ENCODE data around the gene FAM222B. TPM values are rescaled to one million over a fixed set of nuclear protein-coding genes. Genes with fewer than 3 reads are reported as not detected.
"Not testable (repeated sequence)": the region's sequence is repeated elsewhere in the genome, so short reads cannot be mapped to it uniquely, and the experiment has no call there.

FAM222B gene
- total and polyA plus RNA-seq, 7 experiments from 2014 or later, result 11.8 to 24.4 (median 22.3) TPM

DNA sequence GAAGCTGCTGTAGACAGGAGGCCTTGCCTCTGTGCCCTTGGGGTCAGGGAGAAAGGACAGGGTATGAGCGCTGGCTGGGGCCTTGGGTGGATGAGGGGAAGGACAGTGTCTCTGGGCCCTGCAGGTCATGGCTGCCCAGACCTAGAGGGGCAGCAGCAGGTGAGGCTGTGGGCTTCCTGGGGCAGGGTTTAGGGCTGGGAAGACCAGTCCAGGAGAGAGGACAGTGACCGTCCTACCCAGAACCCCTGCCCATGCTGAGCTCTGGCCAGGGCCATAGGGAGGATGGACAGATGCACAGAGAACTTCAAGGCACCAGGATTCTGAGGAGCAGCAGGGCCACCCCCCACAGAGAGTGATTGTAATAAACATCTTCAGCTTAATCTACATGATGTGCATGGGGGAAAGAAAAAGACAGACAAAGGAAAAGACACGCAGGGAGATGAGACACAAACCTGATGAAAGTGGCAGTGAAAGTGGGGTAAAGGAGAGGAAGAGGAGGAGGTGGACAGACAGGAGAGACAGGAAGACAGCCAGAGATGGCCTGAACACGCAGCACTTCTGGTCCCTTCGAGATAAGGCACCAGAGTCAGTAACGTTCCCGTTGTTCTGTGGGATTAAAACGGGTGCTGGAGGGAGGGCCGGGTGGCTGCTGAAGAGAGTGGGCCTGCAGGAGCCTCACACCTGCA is 37.4 kb upstream of the FAM222B start:
- H3K4me1 ChIP-seq (ENCODE audit: control insufficient read depth in 2 of 2, insufficient read depth in 2 of 2, low read length in 2 of 2), result no peaks in the 10 kb centered on the region
- DNase-seq, result no peak
- Mint-ChIP-seq H3K27me3 (no peaks in the 10 kb centered on the region), H3K27ac (peak overlapping the region in 3 of 9 donors; percentile 56 to 76 (median 68)), H3K9me3 (no peaks in the 10 kb centered on the region), H3K4me3 (no peak overlapping the region), H3K4me1 (peaks cover 0 to 13% (median 5%) of the 10 kb centered on the region in 7 donors), H3K36me3 (peaks cover 10 to 49% (median 25%) of the 10 kb centered on the region in 5 donors)
- no peaks in the 10 kb centered on the region for H3K27me3 ChIP-seq (ENCODE audit: control insufficient read depth in 2 of 2, insufficient read depth in 2 of 2, low read length in 2 of 2)
- no peak for ATAC-seq
- intact Hi-C loops (cut with micrococcal nuclease), result no loop called here
- CTCF ChIA-PET, result interaction anchor here (0.6 to 2.6 kb wide), 3 partner anchors 17 to 124 kb away, joined by 3 to 11 read pairs (median 3); no protein-coding TSS in a partner anchor
- peaks cover 10 to 71% (median 40%) of the 10 kb centered on the region in 3 experiments for H3K36me3 ChIP-seq (ENCODE audit: control insufficient read depth in 2 of 3, insufficient read depth in 3 of 3, low read length in 3 of 3)
- no peak overlapping the region for H3K4me3 ChIP-seq (ENCODE audit: low read length)
- H3K27ac ChIP-seq (ENCODE audit: low read depth, low read length), result no peak overlapping the region
- H3K9me3 ChIP-seq (ENCODE audit: control insufficient read depth in 2 of 3, low read length in 3 of 3), result no peaks in the 10 kb centered on the region
- POLR2A ChIA-PET, result no interaction called here

DNA sequence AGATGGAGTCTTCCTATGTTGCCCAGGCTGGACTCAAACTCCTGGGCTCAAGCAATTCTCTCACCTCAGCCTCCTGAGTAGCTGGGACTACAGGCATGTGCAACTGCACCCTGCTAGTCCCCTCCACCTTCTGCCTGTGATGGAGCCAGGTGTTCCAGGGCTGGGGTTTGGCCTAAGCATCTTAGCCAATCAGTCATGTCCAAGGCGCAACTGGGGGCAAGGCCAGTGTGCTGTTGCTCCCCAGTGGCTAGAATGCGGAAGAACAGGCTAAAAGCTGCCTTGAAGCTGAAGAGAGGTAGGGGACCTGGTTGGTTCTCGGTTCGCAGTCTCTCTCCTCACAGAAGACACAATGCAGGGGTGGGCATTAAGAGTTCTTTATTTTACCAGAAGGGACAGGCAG is 36.4 kb upstream of the FAM222B start:
- Mint-ChIP-seq H3K36me3 (peaks cover 7 to 45% (median 23%) of the 10 kb centered on the region in 5 donors), H3K27ac (peak overlapping the region in 1 of 9 donors; percentile 21), H3K4me3 (no peak overlapping the region), H3K27me3 (no peaks in the 10 kb centered on the region), H3K9me3 (no peaks in the 10 kb centered on the region), H3K4me1 (peaks cover 0 to 9% (median 0%) of the 10 kb centered on the region in 7 donors)
- ATAC-seq, result no peak
- no peak overlapping the region for H3K4me3 ChIP-seq (ENCODE audit: low read length)
- no peaks in the 10 kb centered on the region for H3K9me3 ChIP-seq (ENCODE audit: control insufficient read depth in 2 of 3, low read length in 3 of 3)
- ChIA-PET CTCF (interaction anchor here (2.6 kb wide), 1 partner anchor 116 kb away, joined by 11 read pairs; no protein-coding TSS in a partner anchor), POLR2A (interaction anchor here (0.8 kb wide), 1 partner anchor 14 kb away, joined by 3 read pairs; no protein-coding TSS in a partner anchor)
- no peaks in the 10 kb centered on the region for H3K27me3 ChIP-seq (ENCODE audit: control insufficient read depth in 2 of 2, insufficient read depth in 2 of 2, low read length in 2 of 2)
- peaks cover 10 to 61% (median 40%) of the 10 kb centered on the region in 3 experiments for H3K36me3 ChIP-seq (ENCODE audit: control insufficient read depth in 2 of 3, insufficient read depth in 3 of 3, low read length in 3 of 3)
- intact Hi-C loops (cut with micrococcal nuclease), result no loop called here
- peak in 1 of 9 donors; percentile 6 for DNase-seq
- H3K4me1 ChIP-seq (ENCODE audit: control insufficient read depth in 2 of 2, insufficient read depth in 2 of 2, low read length in 2 of 2), result no peaks in the 10 kb centered on the region
- no peak overlapping the region for H3K27ac ChIP-seq (ENCODE audit: low read depth, low read length)

DNA sequence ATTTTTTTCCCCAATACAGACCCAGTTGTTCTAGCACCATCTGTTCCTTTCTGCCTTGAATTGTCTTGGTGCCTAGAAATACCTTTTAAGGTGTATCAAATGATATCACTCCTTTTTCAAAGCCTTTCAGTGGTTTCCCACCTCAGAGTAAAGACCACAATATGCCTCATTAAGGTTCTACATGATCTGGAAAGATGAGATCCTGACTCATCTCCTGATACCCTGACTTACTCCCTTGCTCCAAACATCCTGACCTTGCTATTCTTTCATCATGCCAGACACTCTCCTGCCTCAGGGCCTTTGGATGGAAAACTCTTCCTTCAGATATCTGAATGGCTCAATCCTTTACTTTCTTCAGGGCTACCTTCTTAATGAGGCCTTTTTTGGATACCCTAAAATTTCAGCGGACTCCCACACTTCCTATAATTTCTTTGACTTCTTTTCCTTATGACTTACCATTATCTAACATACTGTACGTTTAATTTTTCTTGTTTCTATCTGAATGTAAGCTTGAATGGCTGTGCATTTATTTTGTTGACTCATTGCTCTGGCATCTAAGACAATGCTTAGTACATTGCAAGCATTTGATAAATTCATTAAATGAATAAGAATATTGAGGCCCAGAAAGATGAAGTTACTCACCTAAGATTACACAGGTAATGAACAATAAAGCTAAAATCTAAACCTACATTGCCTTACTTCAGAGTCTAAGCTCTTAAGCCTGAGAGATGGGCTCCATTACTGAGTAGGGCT is 35.7 kb upstream of the FAM222B start:
- Mint-ChIP-seq H3K36me3 (peaks cover 7 to 45% (median 23%) of the 10 kb centered on the region in 5 donors), H3K9me3 (no peaks in the 10 kb centered on the region), H3K4me1 (peaks cover 0 to 8% (median 0%) of the 10 kb centered on the region in 7 donors), H3K4me3 (no peak overlapping the region), H3K27me3 (no peaks in the 10 kb centered on the region), H3K27ac (peak overlapping the region in 3 of 9 donors; percentile 21 to 25 (median 22))
- H3K4me1 ChIP-seq (ENCODE audit: control insufficient read depth in 2 of 2, insufficient read depth in 2 of 2, low read length in 2 of 2), result no peaks in the 10 kb centered on the region
- H3K36me3 ChIP-seq (ENCODE audit: control insufficient read depth in 2 of 3, insufficient read depth in 3 of 3, low read length in 3 of 3), result peaks cover 10 to 55% (median 36%) of the 10 kb centered on the region in 3 experiments
- CTCF ChIA-PET, result interaction anchor here (0.6 to 2.6 kb wide), 2 partner anchors 116 to 151 kb away, joined by 5 to 11 read pairs; no protein-coding TSS in a partner anchor
- POLR2A ChIA-PET, result interaction anchor here (0.8 to 1.0 kb wide), 2 partner anchors 15 to 20 kb away, joined by 3 to 4 read pairs; partner anchors contain the start of gene FLOT2
- intact Hi-C loops (cut with micrococcal nuclease), result no loop called here
- H3K9me3 ChIP-seq (ENCODE audit: control insufficient read depth in 2 of 3, low read length in 3 of 3), result no peaks in the 10 kb centered on the region
- no peak overlapping the region for H3K4me3 ChIP-seq (ENCODE audit: low read length)
- ATAC-seq (no peak), DNase-seq (no peak)
- H3K27ac ChIP-seq (ENCODE audit: low read depth, low read length), result no peak overlapping the region
- no peaks in the 10 kb centered on the region for H3K27me3 ChIP-seq (ENCODE audit: control insufficient read depth in 2 of 2, insufficient read depth in 2 of 2, low read length in 2 of 2)

DNA sequence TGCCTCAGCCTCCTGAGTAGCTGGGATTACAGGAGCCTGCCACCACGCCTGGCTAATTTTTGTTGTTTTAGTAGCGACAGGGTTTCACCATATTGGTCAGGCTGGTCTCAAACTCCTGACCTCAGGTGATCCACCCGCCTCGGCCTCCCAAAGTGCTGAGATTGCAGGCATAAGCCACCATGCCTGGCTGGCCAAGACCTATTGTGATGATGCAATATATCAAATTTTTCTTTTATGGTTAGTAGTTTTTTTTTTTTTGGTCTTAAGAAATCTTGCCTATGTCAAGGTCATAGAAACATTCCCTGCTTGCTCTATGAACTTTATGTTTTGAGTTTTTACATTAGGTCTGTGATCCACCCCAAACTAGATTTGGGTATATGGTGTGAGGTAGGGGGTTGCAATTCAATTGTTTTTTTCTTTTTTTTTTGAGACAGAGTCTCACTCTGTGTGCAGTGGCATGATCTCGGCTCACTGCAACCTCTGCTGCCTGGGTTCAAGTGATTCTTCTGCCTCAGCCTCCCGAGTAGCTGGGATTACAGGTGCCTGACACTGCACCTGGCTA is 34.6 kb upstream of the FAM222B start:
- ATAC-seq; intact Hi-C loops (cut with micrococcal nuclease); H3K27me3 Mint-ChIP-seq; DNase-seq; H3K9me3 ChIP-seq (ENCODE audit: control insufficient read depth in 2 of 3, low read length in 3 of 3); H3K4me3 ChIP-seq (ENCODE audit: low read length); H3K4me3 Mint-ChIP-seq; H3K4me1 ChIP-seq (ENCODE audit: control insufficient read depth in 2 of 2, insufficient read depth in 2 of 2, low read length in 2 of 2); H3K4me1 Mint-ChIP-seq; H3K27ac Mint-ChIP-seq; H3K27me3 ChIP-seq (ENCODE audit: control insufficient read depth in 2 of 2, insufficient read depth in 2 of 2, low read length in 2 of 2); H3K9me3 Mint-ChIP-seq; CTCF ChIA-PET; H3K27ac ChIP-seq (ENCODE audit: low read depth, low read length): not testable (repeated sequence)
- H3K36me3 ChIP-seq (ENCODE audit: control insufficient read depth in 2 of 3, insufficient read depth in 3 of 3, low read length in 3 of 3), result peaks cover 5 to 43% (median 31%) of the 10 kb centered on the region in 3 experiments
- POLR2A ChIA-PET, result interaction anchor here (0.7 to 1.0 kb wide), 2 partner anchors 21 to 52 kb away, joined by 3 to 4 read pairs; partner anchors contain the start of gene FLOT2
- peaks cover 7 to 35% (median 22%) of the 10 kb centered on the region in 5 donors for H3K36me3 Mint-ChIP-seq

DNA sequence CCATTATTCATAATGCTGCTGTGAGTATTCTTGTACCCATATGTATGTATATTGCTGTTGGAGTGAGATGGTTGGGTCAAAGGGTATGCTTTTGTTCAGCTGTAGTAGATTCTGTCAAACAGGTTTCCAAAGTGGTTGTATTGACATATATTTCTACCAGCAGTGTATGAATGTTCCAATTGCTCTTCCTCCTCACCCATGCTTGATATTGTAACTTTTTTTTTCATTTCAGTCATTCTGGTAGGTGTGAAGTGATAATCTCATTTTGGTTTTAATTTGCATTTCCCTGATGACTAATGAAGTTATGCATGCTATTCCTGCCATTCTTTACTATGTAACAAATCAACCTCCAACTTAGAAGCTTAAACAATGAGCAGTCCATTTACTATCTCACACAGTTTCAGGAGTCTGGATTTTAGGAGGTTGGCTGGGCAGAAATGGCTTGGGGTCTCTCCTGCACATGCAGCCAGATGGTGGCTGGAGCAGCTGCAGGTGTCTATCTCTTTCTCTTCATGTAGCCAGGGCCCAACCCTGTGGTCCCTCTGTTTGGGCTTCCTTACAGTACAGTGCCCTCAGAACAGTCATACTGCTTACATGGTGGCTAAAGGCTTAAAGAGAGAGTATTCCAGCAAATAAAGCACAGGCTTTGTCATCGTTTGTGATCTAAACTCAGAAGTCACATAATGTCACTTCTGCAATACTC is 33.4 kb upstream of the FAM222B start:
- Mint-ChIP-seq H3K4me3 (no peak overlapping the region), H3K27ac (peak overlapping the region in 2 of 9 donors; percentile 5 to 78), H3K9me3 (no peaks in the 10 kb centered on the region), H3K4me1 (peaks cover 4 to 19% (median 14%) of the 10 kb centered on the region in 7 donors), H3K27me3 (no peaks in the 10 kb centered on the region), H3K36me3 (peaks cover 7 to 26% (median 16%) of the 10 kb centered on the region in 5 donors)
- Histone ChIP-seq H3K36me3 (ENCODE audit: control insufficient read depth in 2 of 3, insufficient read depth in 3 of 3, low read length in 3 of 3) (peaks cover 0 to 31% (median 21%) of the 10 kb centered on the region in 3 experiments), H3K9me3 (ENCODE audit: control insufficient read depth in 2 of 3, low read length in 3 of 3) (no peaks in the 10 kb centered on the region), H3K4me1 (ENCODE audit: control insufficient read depth in 2 of 2, insufficient read depth in 2 of 2, low read length in 2 of 2) (peaks cover 5 to 6% of the 10 kb centered on the region in 2 donors), H3K27me3 (ENCODE audit: control insufficient read depth in 2 of 2, insufficient read depth in 2 of 2, low read length in 2 of 2) (no peaks in the 10 kb centered on the region), H3K4me3 (ENCODE audit: low read length) (no peak overlapping the region), H3K27ac (ENCODE audit: low read depth, low read length) (no peak overlapping the region)
- intact Hi-C loops (cut with micrococcal nuclease), result no loop called here
- CTCF ChIA-PET, result interaction anchor here (1.1 kb wide), 1 partner anchor 113 kb away, joined by 6 read pairs; no protein-coding TSS in a partner anchor
- POLR2A ChIA-PET, result interaction anchor here (6.2 kb wide), 1 partner anchor 19 kb away, joined by 67 read pairs; the partner anchor contains the start of gene FLOT2
- DNase-seq (no peak), ATAC-seq (no peak)

DNA sequence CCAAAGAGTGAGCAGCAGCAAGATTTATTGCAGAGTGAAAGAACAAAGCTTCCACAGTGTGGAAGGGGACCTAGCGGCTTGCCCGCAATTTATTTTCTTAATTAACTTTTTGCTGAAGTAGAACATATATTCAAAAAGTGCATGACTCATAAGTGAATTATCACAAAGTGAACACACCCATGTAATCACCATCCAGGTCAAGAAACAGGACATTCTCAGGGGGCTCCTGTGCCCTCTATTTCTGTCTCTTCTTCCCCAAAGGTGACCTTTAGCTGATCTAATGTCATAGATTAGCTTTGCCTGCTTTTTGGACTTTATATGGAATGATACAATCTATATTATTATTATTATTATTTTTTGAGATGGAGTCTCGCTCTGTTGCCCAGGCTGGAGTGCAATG is 32.2 kb upstream of the FAM222B start:
- intact Hi-C loops (cut with micrococcal nuclease), result no loop called here
- H3K27ac ChIP-seq (ENCODE audit: low read depth, low read length), result no peak overlapping the region
- H3K4me3 Mint-ChIP-seq, result no peak overlapping the region
- H3K36me3 ChIP-seq (ENCODE audit: control insufficient read depth in 2 of 3, insufficient read depth in 3 of 3, low read length in 3 of 3), result peaks cover 0 to 19% (median 10%) of the 10 kb centered on the region in 3 experiments
- ChIA-PET POLR2A (interaction anchor here (0.6 to 6.2 kb wide), 2 partner anchors 21 to 279 kb away, joined by 6 to 67 read pairs; partner anchors contain the start of gene FLOT2), CTCF (interaction anchor here (0.6 to 0.9 kb wide), 3 partner anchors 17 to 31 kb away, joined by 3 to 4 read pairs (median 3); no protein-coding TSS in a partner anchor)
- peak overlapping the region in 1 of 9 donors; percentile 6 for H3K27ac Mint-ChIP-seq
- peaks cover 7 to 21% (median 14%) of the 10 kb centered on the region in 7 donors for H3K4me1 Mint-ChIP-seq
- H3K9me3 Mint-ChIP-seq, result no peaks in the 10 kb centered on the region
- H3K4me1 ChIP-seq (ENCODE audit: control insufficient read depth in 2 of 2, insufficient read depth in 2 of 2, low read length in 2 of 2), result peaks cover 8 to 10% of the 10 kb centered on the region in 2 donors
- DNase-seq, result no peak
- no peaks in the 10 kb centered on the region for H3K9me3 ChIP-seq (ENCODE audit: control insufficient read depth in 2 of 3, low read length in 3 of 3)
- peaks cover 7 to 19% (median 12%) of the 10 kb centered on the region in 5 donors for H3K36me3 Mint-ChIP-seq
- no peak for ATAC-seq
- no peaks in the 10 kb centered on the region for H3K27me3 ChIP-seq (ENCODE audit: control insufficient read depth in 2 of 2, insufficient read depth in 2 of 2, low read length in 2 of 2)
- no peak overlapping the region for H3K4me3 ChIP-seq (ENCODE audit: low read length)
- no peaks in the 10 kb centered on the region for H3K27me3 Mint-ChIP-seq

Measured in naive thymus-derived CD4-positive, alpha-beta T cell (primary cell).